Skeletal muscle tissue (tissue), 4 donors: ENCODE data around the gene ZFP62. TPM values are rescaled to one million over a fixed set of nuclear protein-coding genes. Genes with fewer than 3 reads are reported as not detected.
"Not testable (repeated sequence)": the region's sequence is repeated elsewhere in the genome, so short reads cannot be mapped to it uniquely, and the experiment has no call there.

ENCODE experiments used
- H3K27ac ChIP-seq: one replicate; pipeline ENCODE4 v1.7.0; 2013; ENCODE audit warnings: mild to moderate bottlenecking, low read depth, low read length, inconsistent platforms
- H3K27me3 ChIP-seq, 3 donors: one replicate each; pipeline ENCODE4 v1.7.0; 2013; ENCODE audit warnings: low read length in 3 of 3; ENCODE audit not compliant: control insufficient read depth in 3 of 3, insufficient read depth in 3 of 3
- H3K36me3 ChIP-seq, 3 donors: one replicate each; pipeline ENCODE4 v1.7.0; 2013; ENCODE audit warnings: low read length in 3 of 3; ENCODE audit not compliant: control insufficient read depth in 3 of 3, insufficient read depth in 3 of 3
- H3K4me1 ChIP-seq, 3 donors: one replicate each; pipeline ENCODE4 v1.7.0; 2013; ENCODE audit warnings: low read length in 3 of 3, mild to moderate bottlenecking in 3 of 3; ENCODE audit not compliant: control insufficient read depth in 3 of 3, insufficient read depth in 3 of 3
- H3K4me3 ChIP-seq, 3 donors: one replicate each; pipeline ENCODE4 v1.7.0; 2013; ENCODE audit warnings: low read length in 3 of 3
- H3K9ac ChIP-seq, 3 donors: one replicate each; pipeline ENCODE4 v1.7.0; 2013; ENCODE audit warnings: low read length in 3 of 3, mild to moderate bottlenecking in 3 of 3, moderate library complexity in 2 of 3, low read depth in 1 of 3
- H3K9me3 ChIP-seq, 3 donors: one replicate each; pipeline ENCODE4 v1.7.0; 2013; ENCODE audit warnings: low read length in 3 of 3; ENCODE audit not compliant: control insufficient read depth in 3 of 3
- total RNA-seq: library from RNA; depleted of rRNA; stranded (reverse); fragments of >200 nt; gene quantifications from one replicate; pipeline ENCODE4 v1.2.3, GENCODE V29; 2014
- donor health status: Osteomylitis.

The ZFP62 gene
- total RNA-seq, 1 donor from 2014 or later: 16.2 TPM

- H3K9ac ChIP-seq: peak overlapping the region in 2 of 3 donors; percentile 97
- H3K27ac ChIP-seq: no peak overlapping the region
- H3K9me3 ChIP-seq: no peaks in the 10 kb centered on the region
- no peaks in the 10 kb centered on the region for H3K27me3 ChIP-seq
- peak overlapping the region in 2 of 3 donors; percentile 98 to 99 for H3K4me3 ChIP-seq
- H3K36me3 ChIP-seq: peaks cover 17 to 33% (median 32%) of the 10 kb centered on the region in 3 donors
- H3K4me1 ChIP-seq: peaks cover 27 to 31% (median 27%) of the 10 kb centered on the region in 3 donors
Measured at GRCh38 chr5:180832638-180833068, 28.4 kb downstream of the ZFP62 start.

- Histone ChIP-seq H3K27me3 (no peaks in the 10 kb centered on the region), H3K4me3 (peak overlapping the region; percentile 98 to 100 (median 99)), H3K9ac (peak overlapping the region; percentile 92 to 97 (median 97)), H3K36me3 (peaks cover 17 to 30% (median 24%) of the 10 kb centered on the region in 3 donors), H3K27ac (peak overlapping the region; percentile 95), H3K4me1 (peaks cover 27 to 33% (median 27%) of the 10 kb centered on the region in 3 donors), H3K9me3 (no peaks in the 10 kb centered on the region)
Measured at GRCh38 chr5:180831139-180832093, 29.7 kb downstream of the ZFP62 start.

- H3K4me3 ChIP-seq: peak overlapping the region; percentile 98 to 100 (median 99)
- H3K27ac ChIP-seq: peak overlapping the region; percentile 95
- H3K9me3 ChIP-seq: no peaks in the 10 kb centered on the region
- H3K27me3 ChIP-seq: no peaks in the 10 kb centered on the region
- peak overlapping the region; percentile 92 to 97 (median 97) for H3K9ac ChIP-seq
- H3K4me1 ChIP-seq: peaks cover 32 to 42% (median 33%) of the 10 kb centered on the region in 3 donors
- H3K36me3 ChIP-seq: peaks cover 14 to 20% (median 16%) of the 10 kb centered on the region in 3 donors
Measured at GRCh38 chr5:180830253-180831138, 30.6 kb downstream of the ZFP62 start.

GRCh38 chr5:180829726-180830125 lies 31.4 kb downstream of the ZFP62 start:
- H3K36me3 ChIP-seq: peaks cover 9 to 14% (median 11%) of the 10 kb centered on the region in 3 donors
- no peaks in the 10 kb centered on the region for H3K9me3 ChIP-seq
- peak overlapping the region; percentile 92 to 97 (median 97) for H3K9ac ChIP-seq
- no peaks in the 10 kb centered on the region for H3K27me3 ChIP-seq
- H3K4me1 ChIP-seq: peaks cover 37 to 49% (median 39%) of the 10 kb centered on the region in 3 donors
- H3K27ac ChIP-seq: peak overlapping the region; percentile 95
- H3K4me3 ChIP-seq: peak overlapping the region; percentile 98 to 100 (median 99)

- not testable (repeated sequence) for H3K36me3 ChIP-seq, H3K27me3 ChIP-seq, H3K9me3 ChIP-seq, H3K4me3 ChIP-seq
- Histone ChIP-seq H3K9ac (peak overlapping the region in 1 of 3 donors; percentile 92), H3K27ac (peak overlapping the region; percentile 95), H3K4me1 (peaks cover 38 to 57% (median 44%) of the 10 kb centered on the region in 3 donors)
Measured at GRCh38 chr5:180828756-180829531, 32.1 kb downstream of the ZFP62 start.

GRCh38 chr5:180827374-180827773 lies 33.7 kb downstream of the ZFP62 start:
- not testable (repeated sequence) for H3K27ac ChIP-seq, H3K9me3 ChIP-seq, H3K4me3 ChIP-seq, H3K36me3 ChIP-seq, H3K27me3 ChIP-seq, H3K9ac ChIP-seq
- peaks cover 32 to 57% (median 45%) of the 10 kb centered on the region in 3 donors for H3K4me1 ChIP-seq

GRCh38 chr5:180825768-180826525 lies 35.1 kb downstream of the ZFP62 start:
- H3K27me3 ChIP-seq: no peaks in the 10 kb centered on the region
- H3K4me1 ChIP-seq: peaks cover 26 to 48% (median 38%) of the 10 kb centered on the region in 3 donors
- no peaks in the 10 kb centered on the region for H3K9me3 ChIP-seq
- peak overlapping the region; percentile 53 for H3K27ac ChIP-seq
- no peak overlapping the region for H3K9ac ChIP-seq
- H3K4me3 ChIP-seq: no peak overlapping the region
- H3K36me3 ChIP-seq: peaks cover 4 to 6% (median 5%) of the 10 kb centered on the region in 3 donors

- peaks cover 23 to 42% (median 37%) of the 10 kb centered on the region in 3 donors for H3K4me1 ChIP-seq
- H3K27me3 ChIP-seq: no peaks in the 10 kb centered on the region
- no peaks in the 10 kb centered on the region for H3K9me3 ChIP-seq
- peaks cover 2% of the 10 kb centered on the region in 3 donors for H3K36me3 ChIP-seq
- H3K4me3 ChIP-seq: no peak overlapping the region
- H3K27ac ChIP-seq: peak overlapping the region; percentile 53
- peak overlapping the region in 1 of 3 donors; percentile 25 for H3K9ac ChIP-seq
Measured at GRCh38 chr5:180824630-180825476, 36.2 kb downstream of the ZFP62 start.
